Uterus (tissue), 2 donors: ENCODE measurements around the gene PTH1R.

Experiments used
- CTCF ChIP-seq, 4 experiments: fragments of 200-600 bp in 2 of 4; fragments of 450-650 bp in 2 of 4; sonication (generic) in 2 of 4; IDR thresholded peaks; one replicate each; pipeline ENCODE4 v1.5.1; 2016 to 2019; ENCODE audit warnings: antibody characterized with exemption in 4 of 4, mild to moderate bottlenecking in 2 of 4, moderate library complexity in 1 of 4
- POLR2A ChIP-seq, 2 donors: fragments of 450-650 bp; IDR thresholded peaks; one replicate each; pipeline ENCODE4 v1.6.1; 2016; ENCODE audit warnings: antibody characterized with exemption in 2 of 2, mild to moderate bottlenecking in 1 of 2, moderate library complexity in 1 of 2

- no peak for TF ChIP-seq CTCF (IDR thresholded peaks at IDR 0.05)
- TF ChIP-seq POLR2A (IDR thresholded peaks at IDR 0.05), result no peak
These were observed 4.0 kb upstream of the PTH1R start for GRCh38 chr3:46873521-46873920.
